Panc1 (cell line): ENCODE data around the gene PLCL1.

Source experiments
- CTCF ChIP-seq: fragments of 450-650 bp; IDR thresholded peaks from 2 replicates; pipeline ENCODE4 v1.5.1; 2017; ENCODE audit warnings: mild to moderate bottlenecking
- POLR2AphosphoS5 ChIP-seq: IDR thresholded peaks from 2 replicates; pipeline ENCODE4 v1.6.1; 2012; ENCODE audit warnings: mild to moderate bottlenecking, low read depth, low read length, moderate library complexity
- TCF7L2 ChIP-seq: IDR thresholded peaks from 2 replicates; pipeline ENCODE4 v1.6.1; 2011; ENCODE audit warnings: mild to moderate bottlenecking, low read depth, low read length, inconsistent platforms

- TF ChIP-seq CTCF, result no peak
- TF ChIP-seq TCF7L2, result no peak
- TF ChIP-seq POLR2AphosphoS5, result no peak
These were observed 44.1 kb upstream of the PLCL1 start for GRCh38 chr2:197760293-197760657.
